Esophagus squamous epithelium (tissue), 4 donors: ENCODE data around the gene CENPO.

Experiments
- CTCF ChIP-seq, 6 experiments: fragments of 450-650 bp in 4 of 6; fragments of 200-600 bp in 2 of 6; sonication (generic) in 2 of 6; IDR thresholded peaks; one replicate each; pipeline ENCODE4 v1.5.1; 2016 to 2019; ENCODE audit warnings: antibody characterized with exemption in 6 of 6, mild to moderate bottlenecking in 4 of 6, moderate library complexity in 4 of 6
- POLR2A ChIP-seq, 4 donors: fragments of 450-650 bp; IDR thresholded peaks; one replicate each; pipeline ENCODE4 v1.6.1; 2017; ENCODE audit warnings: antibody characterized with exemption in 4 of 4, mild to moderate bottlenecking in 4 of 4, moderate library complexity in 3 of 4

GRCh38 chr2:24820175-24820513, 26.9 kb downstream of the CENPO start:
- no peak for TF ChIP-seq CTCF (IDR thresholded peaks at IDR 0.05)
- no peak for TF ChIP-seq POLR2A (IDR thresholded peaks at IDR 0.05)
